Fibroblast of lung (primary cell): Measurements from ENCODE around the gene RTP1. TPM values are rescaled to one million over a fixed set of nuclear protein-coding genes. Genes with fewer than 3 reads are reported as not detected.
A peak's percentile ranks its signal among the peaks of the same experiment; 100 is the strongest.

ENCODE experiments used
- DNase-seq, 2 donors: peaks; one replicate each; pipeline versions ENCODE4 v3.0.0 to v3.0.0-alpha.2; 2010; ENCODE audit warnings: low read depth in 2 of 2
- H2AFZ ChIP-seq: 2 replicates; pipeline ENCODE4 v1.5.1; 2012; ENCODE audit warnings: low read length, control low read depth, inconsistent platforms
- H3K27ac ChIP-seq: 2 replicates; pipeline ENCODE4 v1.5.1; 2011; ENCODE audit warnings: low read length, control low read depth; ENCODE audit not compliant: insufficient read depth
- H3K27me3 ChIP-seq: 2 replicates; pipeline ENCODE4 v1.5.1; 2011; ENCODE audit warnings: mild to moderate bottlenecking, low read length; ENCODE audit not compliant: control insufficient read depth, insufficient read depth
- H3K36me3 ChIP-seq: 2 replicates; pipeline ENCODE4 v1.5.1; 2011; ENCODE audit warnings: low read length; ENCODE audit not compliant: control insufficient read depth, insufficient read depth
- H3K4me1 ChIP-seq: 2 replicates; pipeline ENCODE4 v1.5.1; 2011; ENCODE audit warnings: low read length; ENCODE audit not compliant: control insufficient read depth, insufficient read depth; ENCODE audit errors: extremely low read depth
- H3K4me2 ChIP-seq: 2 replicates; pipeline ENCODE4 v1.5.1; 2011; ENCODE audit warnings: low read length, control low read depth; ENCODE audit not compliant: insufficient read depth; ENCODE audit errors: extremely low read depth
- H3K4me3 ChIP-seq, 4 experiments: fragments of 200-600 bp in 1 of 4; sonication (generic) in 1 of 4; replicated peaks in 1 of 4; 2 replicates each; pipeline ENCODE4 v1.5.1; 2011 to 2016; ENCODE audit warnings: low read length in 4 of 4, low read depth in 3 of 4, mild to moderate bottlenecking in 3 of 4, control low read depth in 2 of 4, inconsistent platforms in 1 of 4, mixed read lengths in 1 of 4; ENCODE audit not compliant: insufficient read depth in 1 of 4; ENCODE audit errors: control extremely low read depth in 1 of 4
- H3K79me2 ChIP-seq: 2 replicates; pipeline ENCODE4 v1.5.1; 2012; ENCODE audit warnings: mild to moderate bottlenecking, low read length, inconsistent platforms; ENCODE audit not compliant: control insufficient read depth, insufficient read depth
- H3K9ac ChIP-seq: 2 replicates; pipeline ENCODE4 v1.5.1; 2011; ENCODE audit warnings: mild to moderate bottlenecking, low read length, control low read depth; ENCODE audit not compliant: insufficient read depth
- H3K9me3 ChIP-seq: 2 replicates; pipeline ENCODE4 v1.5.1; 2012; ENCODE audit warnings: low read depth, low read length; ENCODE audit not compliant: control insufficient read depth, insufficient read depth
- H4K20me1 ChIP-seq: 2 replicates; pipeline ENCODE4 v1.5.1; 2011; ENCODE audit warnings: low read length; ENCODE audit not compliant: control insufficient read depth, insufficient read depth; ENCODE audit errors: extremely low read depth
- EZH2 ChIP-seq: IDR thresholded peaks from 2 replicates; pipeline ENCODE4 v1.5.1; 2012; ENCODE audit warnings: low read length, control low read depth, mild to moderate bottlenecking; ENCODE audit errors: missing control alignments
- polyA plus RNA-seq, 2 donors: library from polyadenylated mRNA; depleted of rRNA in 1 of 2; stranded (reverse) in 1 of 2; unstranded in 1 of 2; fragments of >200 nt; gene quantifications; 2 replicates each; pipeline ENCODE4 v1.2.1, GENCODE V29; 2011 to 2012; ENCODE audit warnings: missing spikeins in 1 of 2
- total RNA-seq: library from RNA; depleted of rRNA; stranded (reverse); fragments of >200 nt; gene quantifications from 2 replicates; pipeline ENCODE4 v1.2.1, GENCODE V29; 2014
- TF ChIP-seq, protein P1 (sequence below), 2 donors: IDR thresholded peaks in 1 of 2; conservative IDR thresholded peaks in 1 of 2; 1 replicate in 1 of 2; 2 replicates in 1 of 2; pipeline ENCODE4 v1.5.1; 2011 to 2012; ENCODE audit warnings: low read length in 2 of 2, control low read depth in 1 of 2, inconsistent platforms in 1 of 2, low read depth in 1 of 2, mild to moderate bottlenecking in 1 of 2

Gene RTP1
- total and polyA plus RNA-seq, 2 donors (not counting 1 experiment from before 2014, with no cell fraction given) = under 0.01 TPM; not detected in 1

DNA sequence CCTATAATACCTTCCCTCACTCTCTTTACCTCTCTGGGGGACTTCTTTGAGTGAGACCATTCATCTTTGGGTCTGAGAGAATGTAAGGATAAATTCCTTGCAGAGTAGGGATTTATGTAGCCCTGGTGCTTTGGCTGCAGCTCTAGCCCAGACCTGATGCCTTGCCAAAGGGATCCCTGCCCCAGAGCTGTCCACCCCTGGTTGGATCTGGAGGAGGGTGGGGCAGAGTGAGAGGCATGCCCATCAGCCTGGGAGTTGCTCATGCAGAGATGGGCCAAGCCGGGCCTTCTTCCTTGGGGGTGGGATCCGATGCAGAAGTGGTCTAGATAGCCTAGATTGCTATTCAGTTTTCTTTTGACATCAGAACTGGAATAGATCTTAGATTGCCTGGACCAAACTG is 31.5 kb downstream of the RTP1 start:
- no peaks in the 10 kb centered on the region for H3K27me3 ChIP-seq
- H3K9me3 ChIP-seq = no peaks in the 10 kb centered on the region
- H3K27ac ChIP-seq = no peak overlapping the region
- no peaks in the 10 kb centered on the region for H4K20me1 ChIP-seq
- no peak overlapping the region for H3K9ac ChIP-seq
- no peak for TF ChIP-seq EZH2
- TF ChIP-seq, protein P1, sequence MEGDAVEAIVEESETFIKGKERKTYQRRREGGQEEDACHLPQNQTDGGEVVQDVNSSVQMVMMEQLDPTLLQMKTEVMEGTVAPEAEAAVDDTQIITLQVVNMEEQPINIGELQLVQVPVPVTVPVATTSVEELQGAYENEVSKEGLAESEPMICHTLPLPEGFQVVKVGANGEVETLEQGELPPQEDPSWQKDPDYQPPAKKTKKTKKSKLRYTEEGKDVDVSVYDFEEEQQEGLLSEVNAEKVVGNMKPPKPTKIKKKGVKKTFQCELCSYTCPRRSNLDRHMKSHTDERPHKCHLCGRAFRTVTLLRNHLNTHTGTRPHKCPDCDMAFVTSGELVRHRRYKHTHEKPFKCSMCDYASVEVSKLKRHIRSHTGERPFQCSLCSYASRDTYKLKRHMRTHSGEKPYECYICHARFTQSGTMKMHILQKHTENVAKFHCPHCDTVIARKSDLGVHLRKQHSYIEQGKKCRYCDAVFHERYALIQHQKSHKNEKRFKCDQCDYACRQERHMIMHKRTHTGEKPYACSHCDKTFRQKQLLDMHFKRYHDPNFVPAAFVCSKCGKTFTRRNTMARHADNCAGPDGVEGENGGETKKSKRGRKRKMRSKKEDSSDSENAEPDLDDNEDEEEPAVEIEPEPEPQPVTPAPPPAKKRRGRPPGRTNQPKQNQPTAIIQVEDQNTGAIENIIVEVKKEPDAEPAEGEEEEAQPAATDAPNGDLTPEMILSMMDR (conservative IDR thresholded peaks at IDR 0.05 in 1 of 2, IDR thresholded peaks at IDR 0.05 in 1 of 2; ENCODE audit: low read depth in 1 of 2, low read length in 2 of 2) = no peak
- no peaks in the 10 kb centered on the region for H3K36me3 ChIP-seq
- H3K4me1 ChIP-seq = peaks cover 11% of the 10 kb centered on the region
- H2AFZ ChIP-seq = no peak overlapping the region
- no peak overlapping the region for H3K4me2 ChIP-seq
- DNase-seq = no peak
- no peak overlapping the region for H3K4me3 ChIP-seq
- no peaks in the 10 kb centered on the region for H3K79me2 ChIP-seq

DNA sequence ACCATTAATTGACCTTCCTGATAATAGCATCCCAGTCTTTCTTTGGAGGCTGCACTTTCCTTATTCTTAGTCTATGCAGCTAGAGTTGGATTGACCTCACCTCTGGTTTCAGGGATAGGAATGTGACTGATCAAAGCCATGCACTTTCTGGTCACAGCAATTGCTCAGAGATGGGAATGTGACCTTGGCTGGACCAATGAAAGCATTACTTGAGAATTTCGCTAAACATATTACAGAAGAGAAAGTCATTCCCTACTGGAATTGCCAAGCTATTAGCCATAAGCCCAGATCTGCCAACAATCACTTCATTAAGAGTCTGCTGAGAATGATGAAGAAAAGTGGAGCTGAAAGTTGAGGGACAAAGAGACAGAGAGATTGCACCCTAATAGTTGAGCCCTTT is 32.7 kb downstream of the RTP1 start:
- no peak for TF ChIP-seq EZH2
- TF ChIP-seq, protein P1 (conservative IDR thresholded peaks at IDR 0.05 in 1 of 2, IDR thresholded peaks at IDR 0.05 in 1 of 2; ENCODE audit: low read depth in 1 of 2, low read length in 2 of 2) = no peak
- H3K27me3 ChIP-seq = no peaks in the 10 kb centered on the region
- no peak overlapping the region for H3K27ac ChIP-seq
- no peak overlapping the region for H2AFZ ChIP-seq
- no peak overlapping the region for H3K9ac ChIP-seq
- no peaks in the 10 kb centered on the region for H4K20me1 ChIP-seq
- no peak overlapping the region for H3K4me2 ChIP-seq
- H3K79me2 ChIP-seq = no peaks in the 10 kb centered on the region
- peak in 1 of 2 donors; percentile 43 for DNase-seq
- H3K4me1 ChIP-seq = peaks cover 11% of the 10 kb centered on the region
- H3K36me3 ChIP-seq = no peaks in the 10 kb centered on the region
- H3K9me3 ChIP-seq = no peaks in the 10 kb centered on the region
- H3K4me3 ChIP-seq = no peak overlapping the region

DNA sequence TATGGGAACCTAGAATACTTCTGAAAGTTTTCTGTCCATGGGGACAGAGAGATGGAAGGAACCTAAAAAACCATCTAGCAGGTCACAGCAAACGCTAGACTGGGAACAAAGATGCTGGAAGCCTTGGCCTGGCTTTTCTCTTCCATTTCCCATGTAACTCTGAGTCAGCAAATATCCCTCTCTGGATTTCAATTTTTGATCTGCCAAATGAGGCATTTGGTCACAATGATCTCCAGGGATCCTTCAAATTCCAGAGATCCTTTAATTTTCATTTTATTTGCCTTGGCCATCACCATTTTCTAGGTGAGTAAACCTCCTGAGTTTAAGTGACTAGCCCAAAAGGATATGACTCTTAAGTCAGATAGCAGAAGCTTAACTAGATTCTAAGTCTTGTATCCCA is 39.7 kb downstream of the RTP1 start:
- DNase-seq = no peak
- TF ChIP-seq, protein P1 (conservative IDR thresholded peaks at IDR 0.05 in 1 of 2, IDR thresholded peaks at IDR 0.05 in 1 of 2; ENCODE audit: low read depth in 1 of 2, low read length in 2 of 2) = no peak
- TF ChIP-seq EZH2 = no peak
- Histone ChIP-seq H3K9me3 (no peaks in the 10 kb centered on the region), H3K4me1 (no peaks in the 10 kb centered on the region), H4K20me1 (no peaks in the 10 kb centered on the region), H3K27me3 (no peaks in the 10 kb centered on the region), H2AFZ (no peak overlapping the region), H3K9ac (no peak overlapping the region), H3K79me2 (no peaks in the 10 kb centered on the region), H3K4me3 (no peak overlapping the region), H3K4me2 (no peak overlapping the region), H3K27ac (no peak overlapping the region), H3K36me3 (peaks cover 2% of the 10 kb centered on the region)
